Right ventricle myocardium superior (tissue), 1 donor: Measurements from ENCODE around the gene OR2S2. TPM values are rescaled to one million over a fixed set of nuclear protein-coding genes. Genes with fewer than 3 reads are reported as not detected.
"Not testable (repeated sequence)": the region's sequence is repeated elsewhere in the genome, so short reads cannot be mapped to it uniquely, and the experiment has no call there.

Source experiments
- ATAC-seq: fragments of 200-7000 bp; cut with Tn5 transposase; one replicate; pipeline ENCODE4 v1.9.1; 2020; ENCODE audit warnings: mild to moderate bottlenecking; ENCODE audit not compliant: poor library complexity
- DNase-seq: peaks from one replicate; pipeline ENCODE4 v3.0.0-alpha.2; 2020
- intact Hi-C: fragments of 100-400 bp; cut with DNase I; formaldehyde crosslinking; loops from one replicate; pipeline ENCODE4 v1.11.2; 2022
- long read RNA-seq: library from polyadenylated mRNA; unstranded; transcript quantifications from one replicate; pipeline ENCODE4 v2.0.0, GENCODE V29; 2021
- total RNA-seq: library from RNA; stranded (reverse); fragmentation: NEBNext Ultra II Directional; extraction: Animal tissue kit (Norgen Biotek cat#: 25700); gene quantifications from one replicate; pipeline ENCODE4 v1.2.1, GENCODE V29; 2021
- donor health status: DM: no; HTN: yes; CAD: no; lungs with severe emphysema.

Gene OR2S2
- not detected for total RNA-seq
- long read RNA-seq = 0 reads

DNA sequence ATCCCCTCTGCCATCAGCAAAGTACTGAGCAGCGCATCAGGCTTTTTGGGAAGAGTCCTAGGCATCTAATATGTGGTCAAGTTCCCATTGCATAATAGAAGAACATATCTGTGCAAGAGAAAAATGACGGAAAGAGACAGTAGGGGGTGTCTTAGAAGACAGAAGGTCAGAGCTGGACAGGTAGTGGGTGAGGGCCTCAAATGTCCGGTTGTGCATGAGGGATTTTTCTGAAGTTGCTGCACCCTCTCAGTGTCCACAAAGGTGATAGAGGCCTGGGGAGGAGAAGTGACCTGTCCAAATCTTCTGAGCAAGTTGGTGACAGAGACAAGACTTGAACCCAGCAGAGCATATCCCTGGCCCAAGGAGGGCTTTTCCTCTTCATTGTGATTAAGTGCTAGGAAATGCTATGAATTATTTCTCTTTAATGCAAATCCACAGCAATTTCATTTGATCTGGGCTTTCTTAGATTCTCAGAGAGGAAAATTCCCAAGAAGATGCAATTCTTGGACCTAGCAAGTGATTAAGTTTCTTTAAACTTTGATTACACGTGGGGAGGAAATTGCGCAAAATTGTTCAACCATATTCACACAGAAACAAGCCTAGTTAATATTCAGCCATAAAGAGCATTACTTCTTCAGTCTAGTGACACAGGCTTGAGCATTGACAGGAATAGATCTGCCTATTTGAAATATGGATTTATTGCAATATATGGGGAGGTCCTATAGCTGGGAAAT lies at the start of gene OR2S2:
TSS of gene OR2S2 (minus strand) at position 51 of the 734 bp plus-strand sequence. CDS start 56 bp downstream, outside the sequence.
- intact Hi-C loops = no loop called here
- DNase-seq (no peak), ATAC-seq (no peak)

GRCh38 chr9:36007316-36007708 lies 49.4 kb upstream of the OR2S2 start:
- no peak for ATAC-seq
- intact Hi-C loops = no loop called here
- DNase-seq = no peak

DNA sequence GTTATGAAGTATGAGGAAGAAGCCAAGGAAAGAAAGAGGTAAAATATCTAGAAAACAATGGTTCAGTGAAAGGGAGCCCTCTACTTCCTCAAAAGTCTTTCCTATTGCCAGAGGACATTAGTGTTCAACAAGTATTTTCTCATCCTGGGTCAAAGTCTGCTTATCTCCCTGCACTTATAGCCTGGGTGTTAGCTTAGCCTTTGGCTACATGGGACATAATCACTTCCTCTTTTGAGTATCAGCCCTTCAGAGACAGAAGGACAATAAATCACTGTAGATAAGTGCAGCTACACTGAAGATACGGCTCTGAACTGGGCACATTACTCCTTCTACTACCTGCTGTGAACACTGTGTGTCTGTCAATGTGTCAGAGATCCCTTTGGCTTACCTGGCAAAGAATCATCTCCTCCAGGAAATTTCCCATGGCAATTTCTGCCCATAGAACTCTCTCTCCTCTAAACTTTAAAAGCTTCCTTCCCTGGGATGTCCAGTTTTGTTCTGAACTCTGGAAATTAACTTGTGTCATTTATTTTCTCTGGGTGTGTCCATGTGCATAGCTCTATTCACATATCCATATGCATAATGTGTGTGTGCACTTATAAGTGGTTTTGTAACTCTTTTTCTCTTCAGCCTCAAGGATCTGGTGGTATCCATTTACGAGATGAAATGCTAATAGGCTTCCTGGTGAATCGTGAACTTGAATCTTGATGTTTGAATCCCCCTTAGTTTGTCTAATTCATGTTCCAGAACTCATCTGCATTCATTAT lies 48.8 kb upstream of the OR2S2 start:
- ATAC-seq (no peak), DNase-seq (no peak)
- intact Hi-C loops = no loop called here

DNA sequence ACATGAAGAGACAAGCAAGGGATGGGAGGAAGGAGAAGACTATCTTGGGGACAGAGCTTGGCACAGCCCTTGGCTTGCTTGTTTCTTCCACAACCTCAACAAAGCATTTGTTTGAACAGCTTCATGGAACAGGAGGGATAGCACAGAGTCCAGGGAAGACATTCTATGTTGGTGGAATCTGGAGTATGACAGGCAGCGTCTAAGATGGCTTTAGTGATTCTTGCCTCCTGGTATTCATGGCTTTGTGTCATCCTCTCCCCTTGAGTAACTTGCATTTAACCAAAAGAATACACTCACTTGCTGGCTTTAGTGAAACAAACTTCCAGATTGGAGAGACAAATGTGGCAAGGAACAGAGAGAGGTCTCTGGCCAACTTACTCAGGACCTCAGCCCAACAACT lies 47.9 kb upstream of the OR2S2 start:
- DNase-seq = no peak
- intact Hi-C loops = no loop called here
- no peak for ATAC-seq

DNA sequence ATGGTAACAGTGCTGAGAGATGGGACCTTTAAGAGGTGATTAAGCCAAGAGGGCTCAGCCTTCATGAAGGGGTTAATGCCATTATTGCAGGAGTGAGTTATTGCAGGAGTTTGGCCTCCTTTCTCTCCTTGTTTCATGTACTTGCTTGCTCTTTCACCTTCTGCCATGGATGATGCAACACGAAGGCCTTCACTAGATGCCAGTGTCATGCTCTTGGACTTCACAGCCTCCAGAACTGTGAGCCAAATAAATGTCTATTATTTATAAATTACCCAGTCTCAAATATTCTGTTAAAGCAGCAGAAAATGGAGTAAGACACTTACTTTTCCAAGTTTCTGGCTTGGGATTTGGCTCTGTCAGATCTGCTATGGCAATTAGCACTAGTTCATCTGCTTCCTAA lies 40.4 kb upstream of the OR2S2 start:
- intact Hi-C loops = no loop called here
- DNase-seq (no peak), ATAC-seq (no peak)

DNA sequence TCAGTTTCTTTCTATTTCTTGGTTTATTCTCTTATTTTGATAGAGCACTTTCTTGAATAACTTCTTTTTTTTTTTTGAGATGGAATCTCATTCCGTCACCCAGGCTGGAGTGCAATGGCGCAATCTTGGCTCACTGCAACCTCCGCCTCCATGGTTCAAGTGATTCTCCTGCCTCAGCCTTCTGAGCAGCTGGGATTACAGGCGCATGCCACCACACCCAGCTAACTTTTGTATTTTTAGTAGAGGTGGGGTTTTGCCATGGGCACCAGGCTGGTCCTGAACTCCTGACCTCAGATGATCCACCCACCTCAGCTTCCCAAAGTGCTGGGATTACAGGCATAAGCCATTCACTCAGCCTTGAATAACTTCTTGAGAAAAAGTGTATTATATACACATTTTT lies 39.1 kb upstream of the OR2S2 start:
- ATAC-seq, intact Hi-C loops, DNase-seq: not testable (repeated sequence)

DNA sequence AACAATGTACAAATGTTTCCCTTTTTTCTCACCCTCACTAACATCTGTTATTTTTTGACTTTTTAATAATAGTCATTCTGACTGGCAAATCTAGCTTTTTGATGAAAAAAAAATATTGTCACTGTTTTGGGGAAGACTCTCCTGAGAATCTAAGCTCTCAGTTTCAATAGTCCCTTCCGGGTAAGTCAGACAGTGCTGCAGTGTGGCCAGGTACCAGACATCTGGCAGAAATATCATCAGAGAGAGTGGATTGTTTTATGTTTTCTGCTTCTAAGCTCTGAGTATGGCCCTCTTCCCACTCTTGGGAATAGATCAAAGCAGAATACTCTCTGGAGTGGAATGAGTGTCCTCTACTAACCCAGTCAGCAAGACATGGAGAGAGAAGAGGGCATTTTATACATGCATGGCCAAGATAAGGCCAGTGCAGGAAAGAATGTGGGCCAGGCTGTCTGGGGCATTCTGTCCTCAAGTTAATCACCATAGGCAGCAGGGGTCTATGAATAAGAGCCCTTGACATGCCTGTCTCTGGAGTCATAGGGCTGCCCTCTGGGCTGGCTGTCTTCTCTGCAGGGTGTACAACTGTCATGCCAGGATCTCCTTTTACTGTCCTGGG lies 38.5 kb upstream of the OR2S2 start:
- ATAC-seq (peak; percentile 88), DNase-seq (no peak)
- intact Hi-C loops = no loop called here

DNA sequence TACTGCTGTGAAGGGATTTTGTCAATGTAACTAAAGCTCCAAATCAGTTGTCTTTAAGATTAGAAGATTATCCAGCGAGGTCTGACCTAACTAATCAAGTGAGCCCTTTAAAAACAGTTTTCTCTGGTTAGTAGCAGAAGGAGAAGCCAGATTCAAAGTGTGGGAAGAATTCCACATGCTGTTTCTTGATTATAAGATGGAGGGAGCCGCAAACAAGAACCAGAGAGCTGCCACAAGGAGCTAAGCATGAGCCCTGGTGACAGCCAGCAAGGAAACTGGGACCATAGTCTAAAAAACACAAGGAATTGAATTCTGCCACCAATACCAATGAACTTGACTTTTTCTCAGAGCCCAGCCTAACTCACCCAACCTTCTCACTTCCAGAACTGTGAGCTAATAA lies 37.0 kb upstream of the OR2S2 start:
- intact Hi-C loops = no loop called here
- no peak for DNase-seq

DNA sequence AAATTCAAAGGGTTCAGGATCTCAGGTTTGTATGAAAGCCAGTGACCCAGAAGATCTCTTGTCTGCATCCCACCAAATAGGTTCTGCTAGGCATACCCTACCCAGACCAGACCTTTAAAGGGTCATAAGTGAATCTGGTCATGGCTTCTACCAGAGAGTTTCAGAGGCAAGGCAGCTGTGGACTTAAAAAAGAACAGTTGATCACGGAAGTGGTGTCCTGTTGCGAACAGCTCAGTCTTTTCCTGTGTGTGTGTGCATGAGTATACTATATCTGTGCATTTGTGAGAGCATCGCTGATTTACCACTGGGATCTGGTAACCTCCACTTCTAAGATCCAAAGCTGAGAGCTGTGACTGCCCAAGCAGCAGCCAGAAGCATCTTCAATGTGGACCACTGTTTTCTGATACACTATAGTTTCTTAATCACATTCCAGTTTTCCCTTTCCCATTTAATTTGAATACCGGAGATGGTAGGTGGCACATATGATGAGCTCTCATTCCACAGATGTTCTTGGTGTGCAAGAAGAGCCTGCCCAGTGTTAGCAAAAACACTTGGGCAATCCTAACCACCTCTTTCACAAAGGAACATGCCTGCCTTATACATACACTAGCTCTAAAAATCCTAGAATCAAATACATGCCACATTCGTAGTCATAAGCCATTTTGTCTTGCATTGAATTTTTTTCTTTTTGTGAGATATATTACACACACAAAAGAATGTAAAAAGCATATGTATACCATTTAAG lies 36.2 kb upstream of the OR2S2 start:
- DNase-seq (no peak), ATAC-seq (no peak)
- intact Hi-C loops = no loop called here

More for the DNA sequence above, 37.0 kb upstream of the OR2S2 start:
- ATAC-seq = no peak

GRCh38 chr9:35993136-35993535 lies 35.2 kb upstream of the OR2S2 start:
- ATAC-seq, DNase-seq, intact Hi-C loops: not testable (repeated sequence)

DNA sequence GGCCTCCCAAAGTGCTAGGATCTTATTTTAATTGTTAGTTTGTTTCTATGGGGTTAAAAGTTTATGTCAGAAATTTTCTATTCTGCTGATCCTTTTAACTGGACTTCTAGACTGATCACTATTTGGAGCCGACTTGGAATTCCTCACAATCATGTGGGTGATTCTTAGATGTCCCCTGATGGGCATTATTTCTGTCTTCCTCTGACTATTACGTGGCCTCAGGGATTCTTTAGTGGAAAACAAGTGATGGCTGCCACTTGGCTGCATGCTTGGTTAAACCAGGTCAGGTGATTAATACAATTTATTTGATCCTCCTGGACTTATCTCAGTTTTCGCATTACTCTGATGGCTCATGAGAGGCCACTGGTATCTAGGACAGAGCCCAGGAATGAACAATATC lies 32.2 kb upstream of the OR2S2 start:
- intact Hi-C loops = no loop called here
- no peak for ATAC-seq
- DNase-seq = no peak

DNA sequence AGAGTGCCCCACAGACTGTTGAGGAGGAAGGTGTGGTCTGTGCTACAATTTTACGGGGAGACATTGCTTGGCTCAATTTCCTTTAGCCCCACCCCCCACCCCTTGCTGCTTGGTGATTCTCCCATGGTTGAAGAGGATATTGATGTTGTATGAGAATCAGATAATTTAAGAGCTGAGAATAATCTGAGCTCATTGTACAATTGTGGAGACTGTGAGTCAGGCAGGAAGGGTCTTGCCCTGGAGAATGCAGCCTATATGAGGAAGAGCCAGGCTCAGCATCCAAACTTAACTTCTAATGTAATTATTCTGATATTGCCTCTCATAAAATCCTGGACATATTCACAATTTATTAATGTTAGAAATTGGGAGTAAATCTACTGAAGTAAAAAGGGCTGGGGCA lies 26.1 kb upstream of the OR2S2 start:
- DNase-seq (no peak), ATAC-seq (no peak)
- intact Hi-C loops = no loop called here

DNA sequence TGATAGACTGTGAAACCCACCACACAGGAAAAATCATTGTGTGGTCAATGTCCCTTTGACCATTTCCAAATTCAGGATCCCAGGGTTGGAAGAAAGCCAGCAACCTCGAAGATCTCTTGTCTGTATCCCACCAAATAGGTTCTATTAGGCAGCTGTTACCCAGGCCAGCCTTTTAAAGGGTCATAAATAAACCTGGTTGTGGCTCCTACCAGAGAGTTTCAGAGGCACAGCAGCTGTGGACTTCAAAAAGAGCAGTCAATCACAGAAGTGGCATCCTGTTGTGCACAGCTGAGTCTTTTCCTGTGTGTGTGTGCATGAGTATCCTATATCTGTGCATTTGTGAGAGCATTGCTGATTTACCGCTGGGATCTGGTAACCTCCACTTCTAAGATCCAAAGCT lies 23.7 kb upstream of the OR2S2 start:
- intact Hi-C loops = no loop called here
- ATAC-seq = no peak
- no peak for DNase-seq

GRCh38 chr9:35980289-35981011 lies 22.5 kb upstream of the OR2S2 start:
- intact Hi-C loops = no loop called here
- no peak for ATAC-seq
- no peak for DNase-seq

- ATAC-seq = no peak
- no peak for DNase-seq
- intact Hi-C loops = no loop called here
Measured at GRCh38 chr9:35978792-35979191, 20.8 kb upstream of the OR2S2 start.

DNA sequence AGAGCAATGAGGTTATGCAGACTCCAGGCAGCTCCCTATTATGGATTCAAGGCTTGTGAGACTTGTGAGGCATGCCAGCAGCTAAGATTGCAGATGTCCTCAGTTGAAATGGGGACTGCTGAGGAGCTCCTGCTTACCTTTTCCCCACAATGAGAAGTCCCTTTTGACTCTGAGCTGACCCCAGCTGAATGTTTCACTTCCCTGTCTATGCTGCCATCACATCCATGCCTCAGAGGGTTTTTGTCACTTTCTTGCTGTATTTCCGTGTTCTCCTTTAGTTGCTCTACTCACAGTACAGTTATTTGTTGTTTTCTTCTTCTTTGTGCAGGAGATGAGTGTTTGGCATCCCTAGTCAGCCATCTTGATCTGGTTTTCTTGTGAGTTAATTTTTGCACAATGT lies 18.8 kb upstream of the OR2S2 start:
- intact Hi-C loops = no loop called here
- no peak for DNase-seq
- no peak for ATAC-seq

- DNase-seq = no peak
- intact Hi-C loops = no loop called here
- no peak for ATAC-seq
Measured at GRCh38 chr9:35974800-35975199, 16.8 kb upstream of the OR2S2 start.

DNA sequence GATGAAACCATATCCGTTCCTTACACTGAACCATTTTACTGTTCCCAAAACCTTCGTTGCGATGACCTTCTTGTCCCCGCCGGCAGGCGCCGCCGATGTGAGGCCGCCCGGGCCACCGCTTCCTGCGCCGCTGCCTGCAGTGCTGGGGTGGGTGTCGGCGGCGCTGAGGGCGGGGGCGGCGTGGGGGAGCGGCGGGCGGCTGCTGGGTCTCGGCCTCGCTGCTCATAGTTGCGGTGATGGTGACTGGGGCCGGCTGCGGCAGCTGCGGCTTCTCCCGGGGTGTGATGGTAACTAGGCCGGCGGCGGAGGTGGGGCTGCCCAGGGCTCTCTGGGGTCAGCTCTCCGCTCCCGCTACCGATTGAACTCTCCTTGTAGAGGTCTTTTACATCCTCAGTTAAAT lies 14.1 kb upstream of the OR2S2 start:
- intact Hi-C loops = no loop called here
- DNase-seq (peak; percentile 46), ATAC-seq (peak; percentile 64)

GRCh38 chr9:35967042-35967441 lies 9.1 kb upstream of the OR2S2 start:
- intact Hi-C loops = no loop called here
- ATAC-seq (no peak), DNase-seq (no peak)
